IMR-90 (cell line): ENCODE measurements around the gene TMEM213. TPM values are rescaled to one million over a fixed set of nuclear protein-coding genes. Genes with fewer than 3 reads are reported as not detected.

ENCODE experiments used
- ATAC-seq: fragments of 200-7000 bp; cut with Tn5 transposase; 2 replicates; pipeline ENCODE4 v1.9.1; 2020; ENCODE audit warnings: low read depth, mild to moderate bottlenecking, moderate library complexity
- BruUV-seq: library from RNA; stranded (reverse); fragments of 400-500 nt; replicated peaks from 2 replicates; lab custom pipeline; 2021; lab: Mats Ljungman, UMichigan
- CTCF ChIA-PET: fragments of 300-600 bp; formaldehyde crosslinking; extraction: SDS; loops from one replicate; lab custom pipeline; 2021; ENCODE audit warnings: antibody characterized with exemption; lab: Yijun Ruan, JAX
- POLR2A ChIA-PET: fragments of 300-600 bp; sonication (Branson Sonifier 250); formaldehyde crosslinking; loops from one replicate; lab custom pipeline; 2022; ENCODE audit warnings: antibody characterized with exemption; ENCODE audit not compliant: unreplicated experiment; lab: Charles Lee
- DNase-seq: peaks from one replicate; pipeline ENCODE4 v3.0.0; 2013
- H2AFZ ChIP-seq: replicated peaks from 2 replicates; pipeline ENCODE3; 2013; ENCODE audit warnings: low read length, mild to moderate bottlenecking; ENCODE audit not compliant: poor library complexity
- H2AK5ac ChIP-seq: 2 replicates; pipeline ENCODE4 v1.6.1; 2013; ENCODE audit warnings: low read depth, low read length, inconsistent platforms
- H2AK9ac ChIP-seq: replicated peaks from 2 replicates; pipeline ENCODE3; 2013; ENCODE audit warnings: mild to moderate bottlenecking, low read depth, low read length, moderate library complexity; ENCODE audit not compliant: poor library complexity
- H2BK120ac ChIP-seq: 2 replicates; pipeline ENCODE4 v1.6.1; 2013; ENCODE audit warnings: low read depth, low read length, inconsistent platforms
- H2BK15ac ChIP-seq: 3 replicates; pipeline ENCODE4 v1.6.1; 2013; ENCODE audit warnings: low read depth, low read length, inconsistent platforms
- H2BK20ac ChIP-seq: 2 replicates; pipeline ENCODE4 v1.6.1; 2013; ENCODE audit warnings: low read depth, mild to moderate bottlenecking, inconsistent platforms, low read length, moderate library complexity
- H2BK5ac ChIP-seq: 2 replicates; pipeline ENCODE4 v1.6.1; 2013; ENCODE audit warnings: mild to moderate bottlenecking, low read depth, low read length, inconsistent platforms; ENCODE audit not compliant: poor library complexity, severe bottlenecking
- H3K14ac ChIP-seq: replicated peaks from 2 replicates; pipeline ENCODE4 v1.6.1; 2013; ENCODE audit warnings: low read depth, low read length, inconsistent platforms
- H3K18ac ChIP-seq: 2 replicates; pipeline ENCODE4 v1.6.1; 2013; ENCODE audit warnings: low read depth, low read length, control low read depth
- H3K23ac ChIP-seq: 2 replicates; pipeline ENCODE4 v1.6.1; 2013; ENCODE audit warnings: low read depth, low read length, inconsistent platforms
- H3K27ac ChIP-seq: 2 replicates; pipeline ENCODE4 v1.5.1; 2013; ENCODE audit warnings: mild to moderate bottlenecking, control low read depth, low read length; ENCODE audit not compliant: insufficient read depth
- H3K27me3 ChIP-seq: 2 replicates; pipeline ENCODE4 v1.6.1; 2013; ENCODE audit warnings: low read length; ENCODE audit not compliant: control insufficient read depth, insufficient read depth
- H3K36me3 ChIP-seq: 2 replicates; pipeline ENCODE4 v1.6.1; 2013; ENCODE audit warnings: low read length, mixed read lengths; ENCODE audit not compliant: control insufficient read depth, insufficient read depth
- H3K4ac ChIP-seq: 2 replicates; pipeline ENCODE4 v1.6.1; 2013; ENCODE audit warnings: low read depth, low read length, inconsistent platforms
- H3K4me1 ChIP-seq: 2 replicates; pipeline ENCODE4 v1.6.1; 2013; ENCODE audit warnings: low read length, mixed read lengths; ENCODE audit not compliant: control insufficient read depth, insufficient read depth
- H3K4me2 ChIP-seq: 2 replicates; pipeline ENCODE4 v1.6.1; 2013; ENCODE audit warnings: low read depth, mild to moderate bottlenecking, control low read depth, low read length, moderate library complexity
- H3K4me3 ChIP-seq: 2 replicates; pipeline ENCODE4 v1.5.1; 2013; ENCODE audit warnings: low read depth, mild to moderate bottlenecking, control low read depth, low read length, moderate library complexity; ENCODE audit not compliant: insufficient read depth
- H3K56ac ChIP-seq: 2 replicates; pipeline ENCODE4 v1.6.1; 2013; ENCODE audit warnings: low read length, inconsistent platforms; ENCODE audit not compliant: insufficient read depth; ENCODE audit errors: extremely low read depth
- H3K79me1 ChIP-seq, 2 experiments: 2 replicates each; pipeline ENCODE4 v1.6.1; 2013; ENCODE audit warnings: low read length in 2 of 2, inconsistent platforms in 1 of 2, low read depth in 1 of 2
- H3K9ac ChIP-seq: 2 replicates; pipeline ENCODE4 v1.6.1; 2013; ENCODE audit warnings: low read depth, low read length, control low read depth
- H3K9me1 ChIP-seq: 2 replicates; pipeline ENCODE4 v1.6.1; 2013; ENCODE audit warnings: low read length, inconsistent platforms; ENCODE audit not compliant: insufficient read depth
- H3K9me3 ChIP-seq: 2 replicates; pipeline ENCODE4 v1.6.1; 2013; ENCODE audit warnings: low read length; ENCODE audit not compliant: control insufficient read depth, insufficient read depth
- H4K20me1 ChIP-seq: 2 replicates; pipeline ENCODE4 v1.6.1; 2013; ENCODE audit warnings: low read length, inconsistent platforms; ENCODE audit not compliant: insufficient read depth
- H4K5ac ChIP-seq: 2 replicates; pipeline ENCODE4 v1.6.1; 2013; ENCODE audit warnings: mild to moderate bottlenecking, low read depth, low read length, control low read depth
- H4K8ac ChIP-seq, 2 experiments: 2 replicates each; pipeline ENCODE4 v1.6.1; 2013; ENCODE audit warnings: low read depth in 2 of 2, low read length in 2 of 2, control low read depth in 1 of 2, inconsistent platforms in 1 of 2
- H4K91ac ChIP-seq: 2 replicates; pipeline ENCODE4 v1.6.1; 2013; ENCODE audit warnings: low read depth, low read length, inconsistent platforms; ENCODE audit not compliant: insufficient read depth
- FOS ChIP-seq: fragments of 150-350 bp; IDR thresholded peaks from 2 replicates; pipeline ENCODE4 v1.6.1; 2016; ENCODE audit warnings: low read depth, low read length
- WGBS, 2 experiments: methylation state at CpG; one replicate each; pipeline versions ENCODE4 v1.1.5 to v1.1.7; 2013; ENCODE audit warnings: missing lambda C conversion rate in 2 of 2; ENCODE audit not compliant: insufficient read length in 1 of 2; ENCODE audit errors: extremely low coverage in 2 of 2; 5-methylcytosine and 5-hydroxymethylcytosine counted together
- dilution Hi-C: fragments of 300-500 bp; cut with HindIII; formaldehyde crosslinking; loops from one replicate; pipeline ENCODE4 v1.14.3; 2018; ENCODE audit warnings: low sequenced_read_pairs; ENCODE audit not compliant: unreplicated experiment
- in situ Hi-C: fragments of 300-500 bp; cut with MboI; formaldehyde crosslinking; loops from 3 replicates; pipeline ENCODE4 v1.14.3; 2019; ENCODE audit warnings: low sequenced_read_pairs, inconsistent platforms, mixed read lengths
- intact Hi-C: fragments of 100-400 bp; cut with micrococcal nuclease; formaldehyde crosslinking; loops from 2 replicates; pipeline ENCODE4 v1.10.0; 2022
- polyA plus RNA-seq, 3 experiments: library from polyadenylated mRNA; depleted of rRNA; stranded (reverse); fragments of >200 nt; gene quantifications; 2 replicates each; pipeline ENCODE4 v1.2.3, GENCODE V29; 2012; ENCODE audit warnings: low replicate concordance in 1 of 3
- total RNA-seq: library from RNA; depleted of rRNA; stranded (reverse); fragments of >200 nt; gene quantifications from 2 replicates; pipeline ENCODE4 v1.2.3, GENCODE V29; 2012
- TF ChIP-seq, protein P1 (sequence below): conservative IDR thresholded peaks from 2 replicates; pipeline ENCODE4 v1.5.1; 2012; ENCODE audit warnings: mild to moderate bottlenecking, low read depth, low read length, improper control_type of control experiment

TMEM213 gene
- total and polyA plus RNA-seq, 2 of the 4 experiments (the other 2 are of a cell fraction) = not detected

DNA sequence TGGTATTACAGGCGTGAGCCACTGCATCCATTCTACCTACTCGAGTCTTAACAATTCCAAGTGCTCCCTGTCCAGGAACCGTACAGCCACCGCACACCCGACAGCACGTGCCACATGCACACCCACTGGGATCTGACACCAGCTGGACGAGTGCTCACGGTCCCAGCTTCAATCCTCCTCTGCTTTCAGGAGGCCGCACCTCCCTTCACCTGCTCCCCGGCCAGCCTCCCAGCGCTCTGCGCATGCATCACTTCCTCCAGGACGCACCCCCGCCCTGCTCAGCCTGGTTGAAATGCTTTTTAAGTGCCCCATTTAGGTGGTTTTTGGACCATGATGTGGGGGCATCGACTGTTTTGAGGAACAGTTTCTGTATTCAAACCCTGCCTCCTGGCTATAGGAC, 47.3 kb upstream of the TMEM213 start:
- CTCF ChIA-PET = interaction anchor here (0.5 to 1.1 kb wide), 3 partner anchors 330 to 814 kb away, joined by 3 to 4 read pairs (median 3); no protein-coding TSS in a partner anchor
- ATAC-seq = no peak

More for the DNA sequence above, 47.3 kb upstream of the TMEM213 start:
- no peaks in the 10 kb centered on the region for H4K20me1 ChIP-seq
- H2AFZ ChIP-seq = no peak overlapping the region
- no peaks in the 10 kb centered on the region for H3K9me1 ChIP-seq
- H3K79me1 ChIP-seq = no peaks in the 10 kb centered on the region
- H2BK120ac ChIP-seq = no peak overlapping the region
- no peak overlapping the region for H4K91ac ChIP-seq
- no peak overlapping the region for H2BK5ac ChIP-seq
- in situ Hi-C loops = no loop called here
- no peak overlapping the region for H2BK15ac ChIP-seq
- H3K9ac ChIP-seq = no peak overlapping the region
- H3K23ac ChIP-seq = no peak overlapping the region
- H2AK5ac ChIP-seq = no peak overlapping the region
- dilution Hi-C loops = no loop called here
- no peak overlapping the region for H3K4me3 ChIP-seq
- H3K4me1 ChIP-seq = no peaks in the 10 kb centered on the region
- H2BK20ac ChIP-seq = no peak overlapping the region
- WGBS, 2 experiments = 74% methylated on average over 9 of the region's 15 CpGs; no CpG with 5 or more reads in 1 of the 2 experiments
- no peaks in the 10 kb centered on the region for H3K36me3 ChIP-seq
- no peak for DNase-seq
- intact Hi-C loops = no loop called here
- POLR2A ChIA-PET = no interaction called here
- H4K5ac ChIP-seq = no peak overlapping the region
- H3K4ac ChIP-seq = no peak overlapping the region
- H3K27me3 ChIP-seq = peaks cover 7% of the 10 kb centered on the region
- H3K27ac ChIP-seq = no peak overlapping the region
- no peak overlapping the region for H4K8ac ChIP-seq
- no peak overlapping the region for H3K56ac ChIP-seq
- no peak overlapping the region for H3K14ac ChIP-seq
- no peak overlapping the region for H3K18ac ChIP-seq
- no peaks in the 10 kb centered on the region for H3K9me3 ChIP-seq
- peak overlapping the region; percentile 42 for H2AK9ac ChIP-seq
- no TSS peak for BruUV-seq
- TF ChIP-seq, protein P1, sequence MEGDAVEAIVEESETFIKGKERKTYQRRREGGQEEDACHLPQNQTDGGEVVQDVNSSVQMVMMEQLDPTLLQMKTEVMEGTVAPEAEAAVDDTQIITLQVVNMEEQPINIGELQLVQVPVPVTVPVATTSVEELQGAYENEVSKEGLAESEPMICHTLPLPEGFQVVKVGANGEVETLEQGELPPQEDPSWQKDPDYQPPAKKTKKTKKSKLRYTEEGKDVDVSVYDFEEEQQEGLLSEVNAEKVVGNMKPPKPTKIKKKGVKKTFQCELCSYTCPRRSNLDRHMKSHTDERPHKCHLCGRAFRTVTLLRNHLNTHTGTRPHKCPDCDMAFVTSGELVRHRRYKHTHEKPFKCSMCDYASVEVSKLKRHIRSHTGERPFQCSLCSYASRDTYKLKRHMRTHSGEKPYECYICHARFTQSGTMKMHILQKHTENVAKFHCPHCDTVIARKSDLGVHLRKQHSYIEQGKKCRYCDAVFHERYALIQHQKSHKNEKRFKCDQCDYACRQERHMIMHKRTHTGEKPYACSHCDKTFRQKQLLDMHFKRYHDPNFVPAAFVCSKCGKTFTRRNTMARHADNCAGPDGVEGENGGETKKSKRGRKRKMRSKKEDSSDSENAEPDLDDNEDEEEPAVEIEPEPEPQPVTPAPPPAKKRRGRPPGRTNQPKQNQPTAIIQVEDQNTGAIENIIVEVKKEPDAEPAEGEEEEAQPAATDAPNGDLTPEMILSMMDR = no peak
- no peak for TF ChIP-seq FOS
- H3K4me2 ChIP-seq = no peak overlapping the region
